Measurements from ENCODE around the gene TUBA3E.
"Not testable (repeated sequence)": the region's sequence is repeated elsewhere in the genome, so short reads cannot be mapped to it uniquely, and the experiment has no call there.

GRCh38 chr2:130180404-130181324, 17.6 kb downstream of the TUBA3E start:
- not testable (repeated sequence) for TF ChIP-seq CTCF, POLR2A (IDR thresholded peaks at IDR 0.05)
